SK-N-SH treated with all-trans-retinoic acid at 6 μM for 48 hours (cell line): Measurements from ENCODE around the gene ASS1.
A peak's percentile ranks its signal among the peaks of the same experiment; 100 is the strongest.

Experiments used
- ATAC-seq: fragments of 200-7000 bp; cut with Tn5 transposase; 3 replicates; pipeline ENCODE4 v1.9.1; 2020; ENCODE audit warnings: mild to moderate bottlenecking, moderate library complexity
- ARNTL ChIP-seq: fragments of 450-650 bp; formaldehyde crosslinking; IDR thresholded peaks from 2 replicates; pipeline ENCODE4 v1.5.0; 2020; ENCODE audit warnings: low read depth, mild to moderate bottlenecking, moderate library complexity, borderline replicate concordance
- BACH2 ChIP-seq: fragments of 250-450 bp; sonication (Bioruptor Pico); IDR thresholded peaks from 2 replicates; pipeline ENCODE4 v1.9.0; 2021; ENCODE audit warnings: mild to moderate bottlenecking, borderline replicate concordance
- CSDC2 ChIP-seq: fragments of 250-450 bp; sonication (Bioruptor Pico); IDR thresholded peaks from 2 replicates; pipeline ENCODE4 v1.5.0; 2020; ENCODE audit warnings: mild to moderate bottlenecking, moderate library complexity
- CSRNP3 ChIP-seq: fragments of 250-450 bp; sonication (Bioruptor Pico); IDR thresholded peaks from 2 replicates; pipeline ENCODE4 v1.5.1; 2021; ENCODE audit warnings: mild to moderate bottlenecking, moderate library complexity
- ESRRG ChIP-seq: fragments of 250-450 bp; sonication (Bioruptor Pico); IDR thresholded peaks from 2 replicates; pipeline ENCODE4 v1.6.1; 2021; ENCODE audit warnings: mild to moderate bottlenecking
- OSR1 ChIP-seq: fragments of 250-450 bp; sonication (Bioruptor Pico); IDR thresholded peaks from 2 replicates; pipeline ENCODE4 v1.8.0; 2022; ENCODE audit warnings: moderate library complexity, mild to moderate bottlenecking, inconsistent platforms
- PPARA ChIP-seq: fragments of 250-450 bp; sonication (Bioruptor Pico); IDR thresholded peaks from 2 replicates; pipeline ENCODE4 v1.5.0; 2020; ENCODE audit warnings: mild to moderate bottlenecking, borderline replicate concordance
- RARB ChIP-seq: fragments of 250-450 bp; sonication (Bioruptor Pico); IDR thresholded peaks from 2 replicates; pipeline ENCODE4 v1.8.0; 2021; ENCODE audit warnings: mild to moderate bottlenecking, moderate library complexity
- SNAI2 ChIP-seq: fragments of 250-450 bp; sonication (Bioruptor Pico); IDR thresholded peaks from 2 replicates; pipeline ENCODE4 v1.5.0; 2020; ENCODE audit warnings: mild to moderate bottlenecking, moderate library complexity
- TCF4 ChIP-seq: fragments of 250-450 bp; sonication (Bioruptor Pico); IDR thresholded peaks from 2 replicates; pipeline ENCODE4 v1.8.0; 2021; ENCODE audit warnings: mild to moderate bottlenecking, moderate library complexity, borderline replicate concordance
- TSHZ2 ChIP-seq: fragments of 250-450 bp; sonication (Bioruptor Pico); IDR thresholded peaks from 2 replicates; pipeline ENCODE4 v1.5.0; 2020; ENCODE audit warnings: mild to moderate bottlenecking, moderate library complexity
- ZC3H10 ChIP-seq: fragments of 250-450 bp; sonication (Bioruptor Pico); IDR thresholded peaks from 2 replicates; pipeline ENCODE4 v1.5.1; 2021; ENCODE audit warnings: mild to moderate bottlenecking, moderate library complexity
- ZFP30 ChIP-seq: fragments of 450-650 bp; formaldehyde crosslinking; IDR thresholded peaks from 2 replicates; pipeline ENCODE4 v1.5.0; 2022; ENCODE audit warnings: mild to moderate bottlenecking, moderate library complexity
- ZNF565 ChIP-seq: fragments of 450-650 bp; formaldehyde crosslinking; conservative IDR thresholded peaks from 2 replicates; pipeline ENCODE4 v1.5.0; 2020; ENCODE audit warnings: low read depth, mild to moderate bottlenecking, moderate library complexity
- ZNF70 ChIP-seq: fragments of 450-650 bp; formaldehyde crosslinking; IDR thresholded peaks from 2 replicates; pipeline ENCODE4 v1.5.0; 2020; ENCODE audit warnings: mild to moderate bottlenecking, moderate library complexity
- ZNF8 ChIP-seq: fragments of 450-650 bp; formaldehyde crosslinking; IDR thresholded peaks from 2 replicates; pipeline ENCODE4 v1.5.0; 2020; ENCODE audit warnings: mild to moderate bottlenecking, moderate library complexity
- TF ChIP-seq, protein P1 (sequence below): fragments of 250-450 bp; sonication (Bioruptor Pico); IDR thresholded peaks from 2 replicates; pipeline ENCODE4 v1.8.0; 2021; ENCODE audit warnings: low read depth, mild to moderate bottlenecking, moderate library complexity, borderline replicate concordance
- TF ChIP-seq, protein P2 (sequence below): fragments of 250-450 bp; sonication (Bioruptor Pico); IDR thresholded peaks from 2 replicates; pipeline ENCODE4 v1.5.1; 2020; ENCODE audit warnings: low read depth, mild to moderate bottlenecking, moderate library complexity

The ASS1 gene

DNA sequence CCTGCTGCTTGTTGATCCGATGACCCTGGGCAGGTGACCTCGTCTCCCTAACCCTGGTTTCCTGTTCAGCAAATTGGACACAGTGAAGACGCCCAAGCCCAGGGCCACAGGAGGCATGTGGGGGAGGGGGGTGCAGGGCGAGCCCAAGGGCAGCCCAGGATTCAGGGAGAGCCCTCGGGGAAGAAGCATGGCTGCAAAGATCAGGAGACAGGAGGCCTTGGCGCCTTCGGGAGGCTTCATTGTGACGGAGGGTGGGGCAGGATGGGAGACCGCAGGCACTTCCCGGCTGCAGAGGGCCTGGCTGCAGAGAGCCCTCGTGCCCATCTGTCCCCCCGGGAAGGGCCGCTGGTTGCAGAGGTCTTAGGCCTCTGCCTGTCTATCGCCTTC is 6.2 kb downstream of the ASS1 start (continued):
- no peak for TF ChIP-seq TSHZ2 (CRISPR knock-in tag)
- TF ChIP-seq PPARA (CRISPR knock-in tag): no peak
- TF ChIP-seq, protein P1, sequence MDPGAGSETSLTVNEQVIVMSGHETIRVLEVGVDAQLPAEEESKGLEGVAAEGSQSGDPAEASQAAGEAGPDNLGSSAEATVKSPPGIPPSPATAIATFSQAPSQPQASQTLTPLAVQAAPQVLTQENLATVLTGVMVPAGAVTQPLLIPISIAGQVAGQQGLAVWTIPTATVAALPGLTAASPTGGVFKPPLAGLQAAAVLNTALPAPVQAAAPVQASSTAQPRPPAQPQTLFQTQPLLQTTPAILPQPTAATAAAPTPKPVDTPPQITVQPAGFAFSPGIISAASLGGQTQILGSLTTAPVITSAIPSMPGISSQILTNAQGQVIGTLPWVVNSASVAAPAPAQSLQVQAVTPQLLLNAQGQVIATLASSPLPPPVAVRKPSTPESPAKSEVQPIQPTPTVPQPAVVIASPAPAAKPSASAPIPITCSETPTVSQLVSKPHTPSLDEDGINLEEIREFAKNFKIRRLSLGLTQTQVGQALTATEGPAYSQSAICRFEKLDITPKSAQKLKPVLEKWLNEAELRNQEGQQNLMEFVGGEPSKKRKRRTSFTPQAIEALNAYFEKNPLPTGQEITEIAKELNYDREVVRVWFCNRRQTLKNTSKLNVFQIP (CRISPR knock-in tag): no peak

DNA sequence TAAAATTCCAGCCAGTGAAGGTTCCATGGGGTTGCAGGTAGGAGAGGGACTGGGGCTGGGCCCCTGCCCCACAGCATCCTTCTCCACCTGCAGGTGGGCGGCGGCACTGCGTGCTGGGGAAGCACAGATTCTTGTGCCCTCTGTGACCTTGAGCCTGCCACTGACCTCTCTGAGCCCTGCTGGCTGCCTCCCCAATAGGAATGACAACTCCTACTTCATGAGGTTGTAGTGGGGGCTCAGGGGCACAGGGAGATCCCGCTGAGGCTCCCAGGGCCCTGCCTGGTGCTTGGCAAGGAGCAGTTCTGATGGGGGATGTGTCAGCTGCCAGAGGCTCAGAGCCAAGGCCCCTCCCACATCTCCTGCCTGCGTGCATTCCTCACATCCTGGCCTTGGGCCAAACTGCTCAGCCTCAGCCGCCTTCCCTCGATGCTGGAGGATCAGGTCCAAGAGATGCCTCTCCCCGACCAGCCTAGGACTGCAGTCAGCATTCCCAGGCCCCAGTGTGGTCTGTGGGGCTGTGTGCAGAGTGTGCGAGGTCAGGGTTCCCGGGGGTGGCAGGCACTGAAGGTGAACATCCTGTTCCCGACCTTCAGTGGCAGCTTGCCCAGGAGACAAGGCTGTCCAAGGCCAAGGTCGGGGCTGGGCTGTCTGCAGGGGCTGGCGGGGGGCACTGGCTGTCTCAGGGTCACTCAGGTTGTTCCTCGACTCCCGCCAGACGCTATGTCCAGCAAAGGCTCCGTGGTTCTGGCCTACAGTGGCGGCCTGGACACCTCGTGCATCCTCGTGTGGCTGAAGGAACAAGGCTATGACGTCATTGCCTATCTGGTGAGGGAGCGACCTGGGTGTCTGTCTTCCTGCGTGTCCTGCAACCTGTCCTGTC is 7.0 kb downstream of the ASS1 start:
- peak; percentile 88 for ATAC-seq
- TF ChIP-seq SNAI2 (0 out of 2 replicates have a peak, but pooled peaks have one; percentile 33), CSDC2 (CRISPR knock-in tag) (no peak), ZNF565 (CRISPR knock-in tag) (0 out of 2 replicates have a peak, but pooled peaks have one; percentile 64), ESRRG (no peak), ZNF70 (CRISPR knock-in tag) (0 out of 2 replicates have a peak, but pooled peaks have one; percentile 3)

DNA sequence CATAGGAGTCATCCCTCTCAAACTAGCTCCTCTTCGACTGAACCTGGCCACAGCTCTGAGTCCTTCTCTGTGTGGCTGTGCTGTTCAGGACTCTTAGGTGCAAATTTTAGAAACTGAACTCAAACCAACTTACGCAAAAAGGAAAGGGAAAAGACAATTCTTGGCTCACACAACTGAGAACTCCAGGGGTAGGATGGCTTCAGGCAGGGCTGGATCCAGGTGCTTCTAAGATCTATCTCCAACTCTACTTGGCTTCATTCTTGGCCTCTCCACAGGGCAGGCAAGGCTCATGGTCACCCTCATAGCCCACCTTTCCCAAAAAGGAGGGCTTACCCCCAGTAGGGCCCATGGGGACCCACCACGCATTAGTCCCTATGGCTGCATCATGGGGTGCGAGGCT is 8.1 kb downstream of the ASS1 start:
- TF ChIP-seq ZNF565 (CRISPR knock-in tag): no peak
- TF ChIP-seq, protein P1 (CRISPR knock-in tag): no peak
- no peak for TF ChIP-seq SNAI2
- TF ChIP-seq ARNTL (CRISPR knock-in tag): no peak
- TF ChIP-seq ZFP30 (CRISPR knock-in tag): no peak
- TF ChIP-seq ZNF70 (CRISPR knock-in tag): no peak
- TF ChIP-seq ZNF8 (CRISPR knock-in tag): no peak
- TF ChIP-seq ZC3H10 (CRISPR knock-in tag): no peak
- TF ChIP-seq ESRRG: no peak
- TF ChIP-seq BACH2 (CRISPR knock-in tag): no peak
- no peak for TF ChIP-seq OSR1 (CRISPR knock-in tag)
- ATAC-seq: no peak

DNA sequence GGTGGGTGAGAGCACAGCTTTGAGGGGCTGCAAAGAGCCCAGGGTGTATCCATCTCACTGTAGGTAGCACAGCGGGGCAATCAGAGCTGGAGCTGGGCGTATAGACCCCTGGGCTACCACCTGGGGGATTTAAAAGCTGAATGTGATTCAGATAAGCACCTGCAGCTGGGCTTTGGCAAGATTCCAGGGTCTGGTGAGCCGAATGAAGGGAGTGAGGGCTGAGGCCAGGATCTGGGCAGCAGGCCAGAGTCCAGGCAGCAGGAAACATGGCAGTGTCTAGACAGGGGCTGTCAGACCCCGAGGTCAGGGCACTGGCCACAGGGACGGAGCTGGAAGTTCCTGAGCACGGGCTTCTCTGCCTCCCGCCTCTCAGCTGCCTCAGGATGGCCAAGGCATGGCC is 8.7 kb downstream of the ASS1 start:
- TF ChIP-seq, protein P1 (CRISPR knock-in tag): no peak
- TF ChIP-seq CSRNP3 (CRISPR knock-in tag): no peak
- TF ChIP-seq BACH2 (CRISPR knock-in tag): no peak
- peak; percentile 46; the same call in 1 of the 2 replicates for TF ChIP-seq TCF4 (CRISPR knock-in tag)
- TF ChIP-seq RARB: no peak
- no peak for TF ChIP-seq ZNF70 (CRISPR knock-in tag)
- TF ChIP-seq, protein P2, sequence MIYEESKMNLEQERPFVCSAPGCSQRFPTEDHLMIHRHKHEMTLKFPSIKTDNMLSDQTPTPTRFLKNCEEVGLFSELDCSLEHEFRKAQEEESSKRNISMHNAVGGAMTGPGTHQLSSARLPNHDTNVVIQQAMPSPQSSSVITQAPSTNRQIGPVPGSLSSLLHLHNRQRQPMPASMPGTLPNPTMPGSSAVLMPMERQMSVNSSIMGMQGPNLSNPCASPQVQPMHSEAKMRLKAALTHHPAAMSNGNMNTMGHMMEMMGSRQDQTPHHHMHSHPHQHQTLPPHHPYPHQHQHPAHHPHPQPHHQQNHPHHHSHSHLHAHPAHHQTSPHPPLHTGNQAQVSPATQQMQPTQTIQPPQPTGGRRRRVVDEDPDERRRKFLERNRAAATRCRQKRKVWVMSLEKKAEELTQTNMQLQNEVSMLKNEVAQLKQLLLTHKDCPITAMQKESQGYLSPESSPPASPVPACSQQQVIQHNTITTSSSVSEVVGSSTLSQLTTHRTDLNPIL: no peak
- TF ChIP-seq SNAI2: peak; percentile 50; the same call in 1 of the 2 replicates
- peak; percentile 42 for ATAC-seq
